Spleen (tissue), 7 donors: ENCODE measurements around the gene FAM47E.

ENCODE experiments used
- CTCF ChIP-seq, 11 experiments: fragments of 200-600 bp in 7 of 11; fragments of 450-650 bp in 4 of 11; sonication (generic) in 4 of 11; IDR thresholded peaks in 8 of 11; conservative IDR thresholded peaks in 3 of 11; 1 replicate in 7 of 11; 2 replicates in 4 of 11; pipeline versions ENCODE4 v1.4.0 to v1.8.0; 2016 to 2021; ENCODE audit warnings: antibody characterized with exemption in 11 of 11, inconsistent platforms in 4 of 11, mild to moderate bottlenecking in 1 of 11
- POLR2A ChIP-seq, 3 donors: fragments of 450-650 bp; IDR thresholded peaks; one replicate each; pipeline ENCODE4 v1.5.1; 2017; ENCODE audit warnings: antibody characterized with exemption in 3 of 3, mild to moderate bottlenecking in 1 of 3
- POLR2AphosphoS5 ChIP-seq, 3 donors: sonication (generic); formaldehyde crosslinking; IDR thresholded peaks; one replicate each; pipeline ENCODE4 v1.5.1; 2017; ENCODE audit warnings: antibody characterized with exemption in 3 of 3
- donor health status: DM: no; HTN: no; CAD: no; lungs with moderate emphysema.
- donor health status: DM: no; HTN: no; CAD: no.
- donor health status: DM: no; HTN: no; CAD: no.

GRCh38 chr4:76224171-76224570 is 27.4 kb upstream of the FAM47E start:
- TF ChIP-seq POLR2A (IDR thresholded peaks at IDR 0.05), result no peak
- TF ChIP-seq CTCF (IDR thresholded peaks at IDR 0.05 in 8 of 11, conservative IDR thresholded peaks at IDR 0.05 in 3 of 11), result no peak
- TF ChIP-seq POLR2AphosphoS5 (IDR thresholded peaks at IDR 0.05), result no peak
